DLD1 (cell line): ENCODE results near the gene NTNG2.
"Not testable (repeated sequence)": the region's sequence is repeated elsewhere in the genome, so short reads cannot be mapped to it uniquely, and the experiment has no call there.

Experiments
- in situ Hi-C: cut with HindIII; loops from 2 replicates; pipeline ENCODE4 v1.10.0; 2017; ENCODE audit warnings: low sequenced_read_pairs

Gene NTNG2

GRCh38 chr9:132244582-132245455 lies 83.0 kb downstream of the NTNG2 start:
- in situ Hi-C loops = loop anchor here (25.0 kb wide), 1 partner anchor 433 kb away; no protein-coding TSS in a partner anchor

GRCh38 chr9:132245465-132245864 lies 83.6 kb downstream of the NTNG2 start:
- in situ Hi-C loops = loop anchor here (25.0 kb wide), 1 partner anchor 433 kb away; no protein-coding TSS in a partner anchor

- in situ Hi-C loops = loop anchor here (25.0 kb wide), 1 partner anchor 436 kb away; no protein-coding TSS in a partner anchor
These were observed 86.1 kb downstream of the NTNG2 start for GRCh38 chr9:132247942-132248341.

- in situ Hi-C loops = loop anchor here (25.0 kb wide), 1 partner anchor 437 kb away; no protein-coding TSS in a partner anchor
These were observed 87.3 kb downstream of the NTNG2 start for GRCh38 chr9:132249123-132249522.

- in situ Hi-C loops = loop anchor here (25.0 kb wide), 1 partner anchor 437 kb away; no protein-coding TSS in a partner anchor
These were observed 87.8 kb downstream of the NTNG2 start for GRCh38 chr9:132249690-132250089.

GRCh38 chr9:132250324-132251262 lies 88.7 kb downstream of the NTNG2 start:
- in situ Hi-C loops = no loop called here

- in situ Hi-C loops = no loop called here
These were observed 99.0 kb downstream of the NTNG2 start for GRCh38 chr9:132260846-132261245.

- in situ Hi-C loops = no loop called here
These were observed 104.2 kb downstream of the NTNG2 start for GRCh38 chr9:132266017-132266416.

GRCh38 chr9:132267660-132268059 lies 105.8 kb downstream of the NTNG2 start:
- in situ Hi-C loops = no loop called here

GRCh38 chr9:132268725-132269352 lies 107.0 kb downstream of the NTNG2 start:
- in situ Hi-C loops = no loop called here

GRCh38 chr9:132269704-132270516 lies 108.1 kb downstream of the NTNG2 start:
- in situ Hi-C loops = not testable (repeated sequence)

- in situ Hi-C loops = no loop called here
These were observed 113.0 kb downstream of the NTNG2 start for GRCh38 chr9:132274861-132275260.

- in situ Hi-C loops = no loop called here
These were observed 121.3 kb downstream of the NTNG2 start for GRCh38 chr9:132283165-132283564.

GRCh38 chr9:132283863-132284262 lies 122.0 kb downstream of the NTNG2 start:
- in situ Hi-C loops = no loop called here

- in situ Hi-C loops = no loop called here
These were observed 125.5 kb downstream of the NTNG2 start for GRCh38 chr9:132287256-132287760.

GRCh38 chr9:132288361-132288760 lies 126.5 kb downstream of the NTNG2 start:
- in situ Hi-C loops = no loop called here

- in situ Hi-C loops = no loop called here
These were observed 127.1 kb downstream of the NTNG2 start for GRCh38 chr9:132288966-132289365.

GRCh38 chr9:132293145-132293721 lies 131.4 kb downstream of the NTNG2 start:
- in situ Hi-C loops = no loop called here
